Measurements from ENCODE around the gene FAM193A.

The FAM193A gene

DNA sequence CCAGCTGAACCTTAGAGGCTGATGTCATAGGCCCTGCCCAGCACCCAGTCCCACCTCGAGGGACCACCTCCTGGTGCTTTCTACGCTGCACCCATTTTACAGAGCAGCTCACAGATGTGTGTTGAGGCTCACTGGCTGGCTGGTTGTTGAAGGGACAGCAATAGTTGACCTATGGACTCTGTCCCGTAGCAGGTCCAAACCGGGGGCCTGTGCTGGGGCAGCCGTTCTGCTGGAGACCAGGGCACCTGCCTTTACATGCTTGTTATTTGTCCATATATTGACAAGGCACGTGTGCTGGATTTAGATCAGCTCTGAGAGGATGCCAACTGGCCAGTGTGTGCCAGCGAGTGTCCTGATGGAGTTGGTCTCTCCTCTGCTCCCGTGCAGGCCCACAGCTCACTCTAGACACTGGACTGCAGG, 161.6 kb downstream of the FAM193A start:
- DNase-seq (ENCODE audit: low read depth), result no peak
- TF ChIP-seq, protein P1, sequence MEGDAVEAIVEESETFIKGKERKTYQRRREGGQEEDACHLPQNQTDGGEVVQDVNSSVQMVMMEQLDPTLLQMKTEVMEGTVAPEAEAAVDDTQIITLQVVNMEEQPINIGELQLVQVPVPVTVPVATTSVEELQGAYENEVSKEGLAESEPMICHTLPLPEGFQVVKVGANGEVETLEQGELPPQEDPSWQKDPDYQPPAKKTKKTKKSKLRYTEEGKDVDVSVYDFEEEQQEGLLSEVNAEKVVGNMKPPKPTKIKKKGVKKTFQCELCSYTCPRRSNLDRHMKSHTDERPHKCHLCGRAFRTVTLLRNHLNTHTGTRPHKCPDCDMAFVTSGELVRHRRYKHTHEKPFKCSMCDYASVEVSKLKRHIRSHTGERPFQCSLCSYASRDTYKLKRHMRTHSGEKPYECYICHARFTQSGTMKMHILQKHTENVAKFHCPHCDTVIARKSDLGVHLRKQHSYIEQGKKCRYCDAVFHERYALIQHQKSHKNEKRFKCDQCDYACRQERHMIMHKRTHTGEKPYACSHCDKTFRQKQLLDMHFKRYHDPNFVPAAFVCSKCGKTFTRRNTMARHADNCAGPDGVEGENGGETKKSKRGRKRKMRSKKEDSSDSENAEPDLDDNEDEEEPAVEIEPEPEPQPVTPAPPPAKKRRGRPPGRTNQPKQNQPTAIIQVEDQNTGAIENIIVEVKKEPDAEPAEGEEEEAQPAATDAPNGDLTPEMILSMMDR (conservative IDR thresholded peaks at IDR 0.05; ENCODE audit: low read length), result no peak
- no peak overlapping the region for H3K4me3 ChIP-seq (ENCODE audit: low read length)

DNA sequence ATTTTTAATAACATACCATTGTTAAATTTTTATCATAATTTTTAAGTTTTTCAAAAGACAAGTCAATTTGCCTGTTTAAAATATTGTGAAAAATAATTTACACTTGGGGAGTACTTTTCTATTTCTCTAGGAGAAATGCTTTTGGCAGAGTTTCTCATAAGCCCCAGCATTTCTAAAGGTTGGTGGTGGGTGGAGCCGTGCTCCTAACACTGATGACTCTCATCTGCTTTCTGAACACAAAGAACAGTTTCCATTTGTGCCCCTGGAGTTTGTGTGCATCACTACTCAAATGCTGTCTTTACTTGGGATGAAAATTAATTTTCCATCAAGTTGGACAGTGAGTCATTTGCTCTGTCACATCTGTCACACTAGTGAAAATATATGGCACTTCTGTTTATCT, 162.1 kb downstream of the FAM193A start:
- no peak overlapping the region for H3K4me3 ChIP-seq (ENCODE audit: low read length)
- no peak for DNase-seq (ENCODE audit: low read depth)
- TF ChIP-seq, protein P1 (conservative IDR thresholded peaks at IDR 0.05; ENCODE audit: low read length), result no peak

DNA sequence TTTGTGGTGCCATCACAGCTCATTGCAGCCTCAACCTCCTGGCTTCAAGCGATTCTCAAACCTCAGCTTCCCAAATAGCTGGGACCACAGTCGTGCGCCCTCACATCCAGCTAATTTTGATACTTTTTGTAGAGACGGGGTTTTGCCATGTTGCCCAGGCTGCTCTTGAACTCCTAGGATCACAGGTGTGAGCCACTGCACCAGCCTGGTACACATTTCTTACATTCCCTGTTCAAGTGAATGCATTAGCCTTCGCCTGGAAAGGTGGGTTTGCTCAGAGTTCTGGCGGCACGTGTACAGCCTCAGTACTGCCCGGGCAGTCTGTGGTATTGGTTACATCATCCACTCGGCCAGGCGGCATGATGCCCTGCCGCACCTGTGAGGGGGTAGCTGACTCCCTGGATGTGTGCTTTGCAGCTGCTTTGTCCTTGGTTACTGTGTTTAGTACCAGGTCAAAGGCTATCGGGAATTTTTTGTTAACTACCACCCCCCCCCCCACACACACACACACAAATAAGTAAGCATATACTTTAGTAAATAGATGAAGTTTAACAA, 162.6 kb downstream of the FAM193A start:
- TF ChIP-seq, protein P1 (conservative IDR thresholded peaks at IDR 0.05; ENCODE audit: low read length), result no peak
- no peak overlapping the region for H3K4me3 ChIP-seq (ENCODE audit: low read length)
- DNase-seq (ENCODE audit: low read depth), result no peak

GRCh38 chr4:2699534-2699933, 163.1 kb downstream of the FAM193A start:
- no peak for DNase-seq (ENCODE audit: low read depth)
- TF ChIP-seq, protein P1 (conservative IDR thresholded peaks at IDR 0.05; ENCODE audit: low read length), result no peak
- no peak overlapping the region for H3K4me3 ChIP-seq (ENCODE audit: low read length)

DNA sequence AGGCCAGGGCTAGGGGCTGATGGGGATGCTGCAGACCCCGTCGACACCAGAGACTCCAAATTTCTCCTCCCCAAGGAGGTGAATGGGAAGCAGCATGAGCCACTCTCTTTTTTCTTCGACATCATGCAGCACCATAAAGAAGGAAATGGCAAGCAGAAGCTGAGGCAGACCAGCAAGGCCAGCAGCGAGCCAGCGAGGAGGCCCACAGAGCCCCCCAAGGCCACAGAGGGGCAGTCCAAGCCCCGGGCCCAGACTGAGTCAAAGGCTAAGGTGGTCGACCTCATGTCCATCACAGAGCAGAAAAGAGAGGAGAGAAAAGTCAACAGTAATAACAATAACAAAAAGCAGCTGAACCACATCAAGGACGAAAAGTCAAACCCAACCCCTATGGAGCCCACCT, 163.6 kb downstream of the FAM193A start:
- TF ChIP-seq, protein P1 (conservative IDR thresholded peaks at IDR 0.05; ENCODE audit: low read length), result no peak
- DNase-seq (ENCODE audit: low read depth), result no peak

DNA sequence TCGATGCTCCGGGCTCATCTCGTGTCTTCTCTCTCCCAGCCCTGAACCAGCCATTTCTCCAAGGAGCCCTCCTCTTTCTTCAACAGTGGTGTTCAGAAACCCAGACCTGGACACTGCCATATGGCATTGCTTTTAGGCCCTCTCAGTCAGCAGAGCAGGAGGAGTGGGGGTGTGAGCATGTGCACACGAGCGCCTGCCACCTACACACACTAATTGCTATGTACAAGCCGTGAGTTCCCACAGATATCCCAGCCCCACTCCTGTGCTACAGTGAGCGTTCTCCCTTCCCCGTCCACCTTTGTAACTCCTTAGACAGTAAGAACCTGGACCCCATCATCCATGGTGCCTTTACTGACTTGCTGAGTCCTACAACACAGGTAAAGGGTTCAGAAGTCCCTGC, 165.9 kb downstream of the FAM193A start:
- no peak overlapping the region for H3K4me3 ChIP-seq (ENCODE audit: low read length)
- TF ChIP-seq, protein P1 (conservative IDR thresholded peaks at IDR 0.05; ENCODE audit: low read length), result no peak
- DNase-seq (ENCODE audit: low read depth), result no peak

More for the DNA sequence above, 163.6 kb downstream of the FAM193A start:
- H3K4me3 ChIP-seq (ENCODE audit: low read length), result no peak overlapping the region

- no peak overlapping the region for H3K4me3 ChIP-seq (ENCODE audit: low read length)
- no peak for DNase-seq (ENCODE audit: low read depth)
- TF ChIP-seq, protein P1 (conservative IDR thresholded peaks at IDR 0.05; ENCODE audit: low read length), result no peak
Measured at GRCh38 chr4:2702770-2703169, 166.3 kb downstream of the FAM193A start.
